Uterus (tissue), 2 donors: Measurements from ENCODE around the gene DHX9.

ENCODE experiments used
- POLR2A ChIP-seq, 2 donors: fragments of 450-650 bp; IDR thresholded peaks; one replicate each; pipeline ENCODE4 v1.6.1; 2016; ENCODE audit warnings: antibody characterized with exemption in 2 of 2, mild to moderate bottlenecking in 1 of 2, moderate library complexity in 1 of 2
- TF ChIP-seq, protein P1 (sequence below), 4 experiments: fragments of 200-600 bp in 2 of 4; fragments of 450-650 bp in 2 of 4; sonication (generic) in 2 of 4; IDR thresholded peaks; one replicate each; pipeline ENCODE4 v1.5.1; 2016 to 2019; ENCODE audit warnings: antibody characterized with exemption in 4 of 4, mild to moderate bottlenecking in 2 of 4, moderate library complexity in 1 of 4

DNA sequence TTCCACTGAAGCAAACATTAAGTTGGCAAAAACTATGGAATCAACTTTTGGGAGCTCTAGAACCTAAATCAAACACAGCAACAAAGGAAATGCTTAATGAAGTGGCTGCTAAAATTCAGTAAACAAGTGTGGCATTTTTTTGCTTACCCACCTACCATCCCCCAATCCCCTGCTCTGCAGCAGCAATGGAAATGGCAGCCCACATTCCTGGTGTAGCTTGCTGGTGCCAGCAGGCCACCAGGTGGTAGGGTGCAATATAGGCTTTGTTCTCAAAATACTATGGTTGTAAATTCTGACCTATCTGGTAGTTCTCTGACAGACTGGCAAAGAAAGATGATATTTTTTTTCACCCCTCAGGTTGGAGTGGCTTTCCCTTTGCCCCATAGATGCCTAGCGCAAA lies 71.0 kb downstream of the DHX9 start:
- TF ChIP-seq, protein P1, sequence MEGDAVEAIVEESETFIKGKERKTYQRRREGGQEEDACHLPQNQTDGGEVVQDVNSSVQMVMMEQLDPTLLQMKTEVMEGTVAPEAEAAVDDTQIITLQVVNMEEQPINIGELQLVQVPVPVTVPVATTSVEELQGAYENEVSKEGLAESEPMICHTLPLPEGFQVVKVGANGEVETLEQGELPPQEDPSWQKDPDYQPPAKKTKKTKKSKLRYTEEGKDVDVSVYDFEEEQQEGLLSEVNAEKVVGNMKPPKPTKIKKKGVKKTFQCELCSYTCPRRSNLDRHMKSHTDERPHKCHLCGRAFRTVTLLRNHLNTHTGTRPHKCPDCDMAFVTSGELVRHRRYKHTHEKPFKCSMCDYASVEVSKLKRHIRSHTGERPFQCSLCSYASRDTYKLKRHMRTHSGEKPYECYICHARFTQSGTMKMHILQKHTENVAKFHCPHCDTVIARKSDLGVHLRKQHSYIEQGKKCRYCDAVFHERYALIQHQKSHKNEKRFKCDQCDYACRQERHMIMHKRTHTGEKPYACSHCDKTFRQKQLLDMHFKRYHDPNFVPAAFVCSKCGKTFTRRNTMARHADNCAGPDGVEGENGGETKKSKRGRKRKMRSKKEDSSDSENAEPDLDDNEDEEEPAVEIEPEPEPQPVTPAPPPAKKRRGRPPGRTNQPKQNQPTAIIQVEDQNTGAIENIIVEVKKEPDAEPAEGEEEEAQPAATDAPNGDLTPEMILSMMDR (IDR thresholded peaks at IDR 0.05): no peak
- TF ChIP-seq POLR2A (IDR thresholded peaks at IDR 0.05): no peak
